Thyroid gland (tissue), 4 donors: ENCODE data around the gene TICRR. TPM values are rescaled to one million over a fixed set of nuclear protein-coding genes. Genes with fewer than 3 reads are reported as not detected.

ENCODE experiments used
- total RNA-seq, 4 donors: library from RNA; depleted of rRNA; stranded (reverse); fragments of >200 nt; gene quantifications; one replicate each; pipeline ENCODE4 v1.2.3, GENCODE V29; 2016

The TICRR gene
- total RNA-seq, 4 donors from 2014 or later, result under 0.01 to 0.21 TPM; not detected in 2

Other genes starting within 250 kb of the TICRR start
- gene POLG, start 240.6 kb upstream of the TICRR start, total RNA-seq, result 10 to 100 TPM; 31.2 to 78.8 (median 61.0) TPM
- not detected for gene RHCG, start 78.9 kb upstream of the TICRR start, total RNA-seq
- gene KIF7, start 80.0 kb downstream of the TICRR start, total RNA-seq, result 10 to 100 TPM in 1 of 4 donors, 1 to 10 TPM in 3; 6.8 to 10.1 (median 8.3) TPM
- gene PLIN1, start 103.9 kb downstream of the TICRR start, total RNA-seq, result 1 to 10 TPM; 3.3 to 9.9 (median 6.0) TPM
- gene PEX11A, start 115.3 kb downstream of the TICRR start, total RNA-seq, result 10 to 100 TPM; 17.4 to 39.5 (median 20.6) TPM
- gene WDR93, start 115.3 kb downstream of the TICRR start, total RNA-seq, result 1 to 10 TPM; 1.1 to 2.3 (median 2.3) TPM
- 1 to 10 TPM in 3 of 4 donors, not detected in 1; 1.9 to 2.6 (median 2.1) TPM for gene MESP1, start 175.8 kb downstream of the TICRR start, total RNA-seq
- gene MESP2, start 200.9 kb downstream of the TICRR start, total RNA-seq, result under 1 TPM in 2 of 4 donors, not detected in 2; 0.34 to 0.67 TPM
- gene ANPEP, start 239.4 kb downstream of the TICRR start, total RNA-seq, result 10 to 100 TPM in 1 of 4 donors, 1 to 10 TPM in 3; 7.2 to 11.7 (median 9.4) TPM